ENCODE data around the gene ADAMTS5.

Gene ADAMTS5

DNA sequence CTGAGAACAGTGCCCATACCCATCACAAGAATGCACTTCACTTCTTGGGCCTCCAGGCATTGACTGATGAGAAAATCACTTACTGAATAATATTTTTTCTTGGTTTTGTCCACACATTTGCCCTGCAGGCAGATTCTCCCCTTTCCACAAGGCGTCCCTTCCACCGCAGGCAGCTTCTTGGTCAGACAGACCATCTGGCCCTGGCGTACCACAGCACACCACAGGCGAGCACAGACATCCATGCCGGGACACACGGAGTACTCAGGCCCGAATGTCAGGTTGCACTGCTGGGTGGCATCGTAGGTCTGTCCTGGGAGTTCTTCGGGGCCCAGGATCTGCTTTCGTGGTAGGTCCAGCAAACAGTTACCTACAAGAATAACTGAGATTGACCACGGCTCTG is 32.5 kb downstream of the ADAMTS5 start:
- TF ChIP-seq FOXP2 (optimal IDR thresholded peaks at IDR 0.05; ENCODE audit: borderline replicate concordance, extremely low read depth, extremely low read length, insufficient read depth) (peak; percentile 23), SIN3A (IDR thresholded peaks at IDR 0.05; ENCODE audit: borderline replicate concordance, insufficient read depth, low read length) (no peak)

- no peak for TF ChIP-seq POLR2AphosphoS5 (IDR thresholded peaks at IDR 0.05; ENCODE audit: low read depth, low read length)
- TF ChIP-seq FOXP2 (optimal IDR thresholded peaks at IDR 0.05; ENCODE audit: borderline replicate concordance, extremely low read depth, extremely low read length, insufficient read depth), result no peak
- TF ChIP-seq, protein P1, sequence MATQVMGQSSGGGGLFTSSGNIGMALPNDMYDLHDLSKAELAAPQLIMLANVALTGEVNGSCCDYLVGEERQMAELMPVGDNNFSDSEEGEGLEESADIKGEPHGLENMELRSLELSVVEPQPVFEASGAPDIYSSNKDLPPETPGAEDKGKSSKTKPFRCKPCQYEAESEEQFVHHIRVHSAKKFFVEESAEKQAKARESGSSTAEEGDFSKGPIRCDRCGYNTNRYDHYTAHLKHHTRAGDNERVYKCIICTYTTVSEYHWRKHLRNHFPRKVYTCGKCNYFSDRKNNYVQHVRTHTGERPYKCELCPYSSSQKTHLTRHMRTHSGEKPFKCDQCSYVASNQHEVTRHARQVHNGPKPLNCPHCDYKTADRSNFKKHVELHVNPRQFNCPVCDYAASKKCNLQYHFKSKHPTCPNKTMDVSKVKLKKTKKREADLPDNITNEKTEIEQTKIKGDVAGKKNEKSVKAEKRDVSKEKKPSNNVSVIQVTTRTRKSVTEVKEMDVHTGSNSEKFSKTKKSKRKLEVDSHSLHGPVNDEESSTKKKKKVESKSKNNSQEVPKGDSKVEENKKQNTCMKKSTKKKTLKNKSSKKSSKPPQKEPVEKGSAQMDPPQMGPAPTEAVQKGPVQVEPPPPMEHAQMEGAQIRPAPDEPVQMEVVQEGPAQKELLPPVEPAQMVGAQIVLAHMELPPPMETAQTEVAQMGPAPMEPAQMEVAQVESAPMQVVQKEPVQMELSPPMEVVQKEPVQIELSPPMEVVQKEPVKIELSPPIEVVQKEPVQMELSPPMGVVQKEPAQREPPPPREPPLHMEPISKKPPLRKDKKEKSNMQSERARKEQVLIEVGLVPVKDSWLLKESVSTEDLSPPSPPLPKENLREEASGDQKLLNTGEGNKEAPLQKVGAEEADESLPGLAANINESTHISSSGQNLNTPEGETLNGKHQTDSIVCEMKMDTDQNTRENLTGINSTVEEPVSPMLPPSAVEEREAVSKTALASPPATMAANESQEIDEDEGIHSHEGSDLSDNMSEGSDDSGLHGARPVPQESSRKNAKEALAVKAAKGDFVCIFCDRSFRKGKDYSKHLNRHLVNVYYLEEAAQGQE (IDR thresholded peaks at IDR 0.05; ENCODE audit: insufficient read depth in 1 of 2, low read depth in 2 of 2, low read length in 2 of 2), result no peak
- peak; percentile 13; the same call in 1 of the 2 replicates for TF ChIP-seq SIN3A (IDR thresholded peaks at IDR 0.05; ENCODE audit: borderline replicate concordance, insufficient read depth, low read length)
Observed at GRCh38 chr21:26933448-26933847, 33.4 kb downstream of the ADAMTS5 start.

GRCh38 chr21:26925636-26926035 is 41.3 kb downstream of the ADAMTS5 start:
- TF ChIP-seq, protein P1 (IDR thresholded peaks at IDR 0.05; ENCODE audit: insufficient read depth in 1 of 2, low read depth in 2 of 2, low read length in 2 of 2), result no peak
- no peak for TF ChIP-seq SIN3A (IDR thresholded peaks at IDR 0.05; ENCODE audit: borderline replicate concordance, insufficient read depth, low read length)
- TF ChIP-seq TAF1 (IDR thresholded peaks at IDR 0.05; ENCODE audit: borderline replicate concordance, insufficient read depth, low read length), result no peak
- no peak for TF ChIP-seq POLR2AphosphoS5 (IDR thresholded peaks at IDR 0.05; ENCODE audit: low read depth, low read length)
- TF ChIP-seq FOXP2 (optimal IDR thresholded peaks at IDR 0.05; ENCODE audit: borderline replicate concordance, extremely low read depth, extremely low read length, insufficient read depth), result no peak

GRCh38 chr21:26925122-26925521 is 41.8 kb downstream of the ADAMTS5 start:
- TF ChIP-seq, protein P1 (IDR thresholded peaks at IDR 0.05; ENCODE audit: insufficient read depth in 1 of 2, low read depth in 2 of 2, low read length in 2 of 2), result no peak
- TF ChIP-seq FOXP2 (optimal IDR thresholded peaks at IDR 0.05; ENCODE audit: borderline replicate concordance, extremely low read depth, extremely low read length, insufficient read depth) (no peak), SIN3A (IDR thresholded peaks at IDR 0.05; ENCODE audit: borderline replicate concordance, insufficient read depth, low read length) (no peak), POLR2AphosphoS5 (IDR thresholded peaks at IDR 0.05; ENCODE audit: low read depth, low read length) (no peak), TAF1 (IDR thresholded peaks at IDR 0.05; ENCODE audit: borderline replicate concordance, insufficient read depth, low read length) (no peak)

GRCh38 chr21:26923986-26924385 is 42.9 kb downstream of the ADAMTS5 start:
- no peak for TF ChIP-seq SIN3A (IDR thresholded peaks at IDR 0.05; ENCODE audit: borderline replicate concordance, insufficient read depth, low read length)
- TF ChIP-seq, protein P1 (IDR thresholded peaks at IDR 0.05; ENCODE audit: insufficient read depth in 1 of 2, low read depth in 2 of 2, low read length in 2 of 2), result no peak
- no peak for TF ChIP-seq TAF1 (IDR thresholded peaks at IDR 0.05; ENCODE audit: borderline replicate concordance, insufficient read depth, low read length)
- TF ChIP-seq POLR2AphosphoS5 (IDR thresholded peaks at IDR 0.05; ENCODE audit: low read depth, low read length), result no peak
- no peak for TF ChIP-seq FOXP2 (optimal IDR thresholded peaks at IDR 0.05; ENCODE audit: borderline replicate concordance, extremely low read depth, extremely low read length, insufficient read depth)

Measured in PFSK-1 (cell line).